Panc1 (cell line): ENCODE measurements around the gene ARHGAP18. TPM values are rescaled to one million over a fixed set of nuclear protein-coding genes. Genes with fewer than 3 reads are reported as not detected.

Experiments used
- ATAC-seq: fragments of 200-7000 bp; cut with Tn5 transposase; 2 replicates; pipeline ENCODE4 v1.9.1; 2020; ENCODE audit warnings: mild to moderate bottlenecking, moderate library complexity
- BruUV-seq: library from RNA; stranded (reverse); fragments of 400-500 nt; replicated peaks from 2 replicates; lab custom pipeline; 2021; lab: Mats Ljungman, UMichigan
- CTCF ChIA-PET: fragments of 300-600 bp; sonication (Branson Sonifier 250); formaldehyde crosslinking; loops from one replicate; lab custom pipeline; 2022; ENCODE audit warnings: antibody characterized with exemption; lab: Charles Lee
- POLR2A ChIA-PET: fragments of 300-600 bp; sonication (Branson Sonifier 250); formaldehyde crosslinking; loops from one replicate; lab custom pipeline; 2022; ENCODE audit warnings: antibody characterized with exemption; lab: Charles Lee
- DNase-seq: peaks from one replicate; pipeline ENCODE4 v3.0.0-alpha.2; 2010; ENCODE audit warnings: low read depth, low spot score
- H3K27ac ChIP-seq: 2 replicates; pipeline ENCODE4 v1.5.1; 2011; ENCODE audit warnings: mild to moderate bottlenecking, low read length, inconsistent platforms
- H3K27me3 ChIP-seq: fragments of 200-500 bp; sonication (Bioruptor generic); 2 replicates; pipeline ENCODE4 v1.6.0; 2014; ENCODE audit warnings: low read length, inconsistent platforms; ENCODE audit not compliant: control insufficient read depth, insufficient read depth
- H3K36me3 ChIP-seq: fragments of 200-500 bp; sonication (Bioruptor generic); 2 replicates; pipeline ENCODE4 v1.5.1; 2014; ENCODE audit warnings: inconsistent platforms, mild to moderate bottlenecking, low read length, moderate library complexity; ENCODE audit not compliant: control insufficient read depth, insufficient read depth
- H3K4me1 ChIP-seq: 2 replicates; pipeline ENCODE4 v1.5.1; 2011; ENCODE audit warnings: inconsistent platforms, mild to moderate bottlenecking, low read length, moderate library complexity; ENCODE audit not compliant: control insufficient read depth, insufficient read depth
- H3K4me3 ChIP-seq, 2 experiments: 2 replicates each; pipeline ENCODE4 v1.5.1; 2011 to 2012; ENCODE audit warnings: low read depth in 2 of 2, low read length in 2 of 2, mild to moderate bottlenecking in 2 of 2, inconsistent platforms in 1 of 2, moderate library complexity in 1 of 2
- H3K9me3 ChIP-seq: fragments of 200-500 bp; sonication (Bioruptor generic); 2 replicates; pipeline ENCODE4 v1.5.1; 2014; ENCODE audit warnings: low read depth, mild to moderate bottlenecking, inconsistent platforms, low read length, moderate library complexity; ENCODE audit not compliant: control insufficient read depth, insufficient read depth
- CTCF ChIP-seq: fragments of 450-650 bp; IDR thresholded peaks from 2 replicates; pipeline ENCODE4 v1.5.1; 2017; ENCODE audit warnings: mild to moderate bottlenecking
- POLR2AphosphoS5 ChIP-seq: IDR thresholded peaks from 2 replicates; pipeline ENCODE4 v1.6.1; 2012; ENCODE audit warnings: mild to moderate bottlenecking, low read depth, low read length, moderate library complexity
- SIN3A ChIP-seq: IDR thresholded peaks from 2 replicates; pipeline ENCODE4 v1.6.1; 2012; ENCODE audit warnings: low read depth, mild to moderate bottlenecking, low read length, moderate library complexity, borderline replicate concordance; ENCODE audit not compliant: insufficient read depth
- TCF7L2 ChIP-seq: IDR thresholded peaks from 2 replicates; pipeline ENCODE4 v1.6.1; 2011; ENCODE audit warnings: mild to moderate bottlenecking, low read depth, low read length, inconsistent platforms
- in situ Hi-C: cut with HindIII; loops from 2 replicates; pipeline ENCODE4 v1.10.0; 2016; ENCODE audit warnings: low sequenced_read_pairs, low pct_unique_long_range_greater_than_20kb
- intact Hi-C: fragments of 100-400 bp; cut with micrococcal nuclease; formaldehyde crosslinking; loops from one replicate; pipeline ENCODE4 v1.10.0; 2022; ENCODE audit not compliant: unreplicated experiment
- total RNA-seq: library from RNA; stranded (reverse); gene quantifications from one replicate; pipeline ENCODE4 v1.2.1, GENCODE V29; 2021; ENCODE audit not compliant: unreplicated experiment
- TF ChIP-seq, protein P1 (sequence below), 2 experiments: IDR thresholded peaks; 2 replicates each; pipeline ENCODE4 v1.6.1; 2011 to 2012; ENCODE audit warnings: low read depth in 2 of 2, control low read depth in 1 of 2, low read length in 1 of 2, mild to moderate bottlenecking in 1 of 2, moderate library complexity in 1 of 2; ENCODE audit not compliant: insufficient read depth in 1 of 2

Gene ARHGAP18
- total RNA-seq, 1 experiment from 2014 or later, result 11.6 TPM

DNA sequence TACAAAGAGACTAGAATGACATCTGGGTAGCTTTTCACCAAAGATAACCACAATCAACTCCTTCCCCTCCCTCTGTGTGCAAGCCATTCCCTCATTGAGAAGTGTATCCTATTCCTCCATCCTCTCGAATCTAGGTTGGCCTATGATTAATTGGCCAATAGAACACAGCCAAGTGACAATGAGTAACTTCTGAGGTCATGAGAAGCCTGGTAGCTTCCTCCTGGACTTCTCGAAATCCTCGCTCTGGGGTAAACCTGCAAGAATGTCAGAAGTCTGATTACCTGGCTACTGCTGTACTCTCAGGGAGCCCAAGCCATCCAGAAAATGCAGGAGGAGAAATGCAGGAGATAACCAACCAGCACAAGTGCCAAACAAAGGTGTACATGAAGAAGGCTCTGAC, 13.1 kb downstream of the ARHGAP18 start:
- Histone ChIP-seq H3K36me3 (no peaks in the 10 kb centered on the region), H3K9me3 (no peaks in the 10 kb centered on the region), H3K27me3 (no peaks in the 10 kb centered on the region), H3K4me3 (no peak overlapping the region), H3K27ac (no peak overlapping the region), H3K4me1 (peaks cover 5% of the 10 kb centered on the region)
- POLR2A ChIA-PET, result no interaction called here
- TF ChIP-seq CTCF (no peak), SIN3A (no peak), POLR2AphosphoS5 (no peak), TCF7L2 (no peak)
- TF ChIP-seq, protein P1, sequence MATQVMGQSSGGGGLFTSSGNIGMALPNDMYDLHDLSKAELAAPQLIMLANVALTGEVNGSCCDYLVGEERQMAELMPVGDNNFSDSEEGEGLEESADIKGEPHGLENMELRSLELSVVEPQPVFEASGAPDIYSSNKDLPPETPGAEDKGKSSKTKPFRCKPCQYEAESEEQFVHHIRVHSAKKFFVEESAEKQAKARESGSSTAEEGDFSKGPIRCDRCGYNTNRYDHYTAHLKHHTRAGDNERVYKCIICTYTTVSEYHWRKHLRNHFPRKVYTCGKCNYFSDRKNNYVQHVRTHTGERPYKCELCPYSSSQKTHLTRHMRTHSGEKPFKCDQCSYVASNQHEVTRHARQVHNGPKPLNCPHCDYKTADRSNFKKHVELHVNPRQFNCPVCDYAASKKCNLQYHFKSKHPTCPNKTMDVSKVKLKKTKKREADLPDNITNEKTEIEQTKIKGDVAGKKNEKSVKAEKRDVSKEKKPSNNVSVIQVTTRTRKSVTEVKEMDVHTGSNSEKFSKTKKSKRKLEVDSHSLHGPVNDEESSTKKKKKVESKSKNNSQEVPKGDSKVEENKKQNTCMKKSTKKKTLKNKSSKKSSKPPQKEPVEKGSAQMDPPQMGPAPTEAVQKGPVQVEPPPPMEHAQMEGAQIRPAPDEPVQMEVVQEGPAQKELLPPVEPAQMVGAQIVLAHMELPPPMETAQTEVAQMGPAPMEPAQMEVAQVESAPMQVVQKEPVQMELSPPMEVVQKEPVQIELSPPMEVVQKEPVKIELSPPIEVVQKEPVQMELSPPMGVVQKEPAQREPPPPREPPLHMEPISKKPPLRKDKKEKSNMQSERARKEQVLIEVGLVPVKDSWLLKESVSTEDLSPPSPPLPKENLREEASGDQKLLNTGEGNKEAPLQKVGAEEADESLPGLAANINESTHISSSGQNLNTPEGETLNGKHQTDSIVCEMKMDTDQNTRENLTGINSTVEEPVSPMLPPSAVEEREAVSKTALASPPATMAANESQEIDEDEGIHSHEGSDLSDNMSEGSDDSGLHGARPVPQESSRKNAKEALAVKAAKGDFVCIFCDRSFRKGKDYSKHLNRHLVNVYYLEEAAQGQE (IDR thresholded peaks at IDR 0.05; ENCODE audit: insufficient read depth in 1 of 2, low read depth in 2 of 2, low read length in 1 of 2), result no peak
- CTCF ChIA-PET, result no interaction called here
- in situ Hi-C loops, result no loop called here
- DNase-seq (no peak), ATAC-seq (no peak)
- BruUV-seq, result no TSS peak
- intact Hi-C loops, result no loop called here

DNA sequence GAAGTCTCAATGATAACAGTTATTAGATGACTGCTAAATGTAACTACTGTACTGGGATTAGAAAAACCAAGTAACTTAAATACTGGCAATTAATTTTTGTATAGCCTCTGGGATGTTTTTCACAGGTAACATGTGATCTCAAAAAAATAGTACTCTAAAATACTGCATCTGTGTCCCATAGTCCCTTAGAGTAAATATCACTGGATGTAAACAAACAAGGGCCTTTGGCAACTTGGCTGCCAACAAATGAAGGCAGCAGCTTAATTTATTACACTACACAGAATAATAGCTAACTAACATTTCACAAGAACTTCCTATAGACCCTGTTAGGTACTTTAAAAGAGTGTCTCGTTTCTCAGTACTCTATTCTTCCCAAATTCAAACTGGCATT, 14.0 kb downstream of the ARHGAP18 start:
- ChIA-PET CTCF (no interaction called here), POLR2A (no interaction called here)
- no peaks in the 10 kb centered on the region for H3K36me3 ChIP-seq
- no TSS peak for BruUV-seq
- intact Hi-C loops (no loop called here), in situ Hi-C loops (no loop called here)
- TF ChIP-seq POLR2AphosphoS5 (no peak), TCF7L2 (no peak), CTCF (no peak), SIN3A (no peak)
- TF ChIP-seq, protein P1 (IDR thresholded peaks at IDR 0.05; ENCODE audit: insufficient read depth in 1 of 2, low read depth in 2 of 2, low read length in 1 of 2), result no peak
- peaks cover 8% of the 10 kb centered on the region for H3K4me1 ChIP-seq
- H3K27ac ChIP-seq, result no peak overlapping the region
- ATAC-seq (no peak), DNase-seq (no peak)
- H3K27me3 ChIP-seq, result no peaks in the 10 kb centered on the region
- H3K4me3 ChIP-seq, result no peak overlapping the region
- H3K9me3 ChIP-seq, result no peaks in the 10 kb centered on the region
